AG09309 (cell line): ENCODE data around the gene HK2.

ENCODE experiments used
- DNase-seq: peaks from one replicate; pipeline ENCODE4 v3.0.0-alpha.2; 2010; ENCODE audit warnings: low read depth
- H3K4me3 ChIP-seq: 2 replicates; pipeline ENCODE4 v1.5.1; 2011; ENCODE audit warnings: mild to moderate bottlenecking, low read depth, low read length, moderate library complexity; ENCODE audit not compliant: control insufficient read depth
- TF ChIP-seq, protein P1 (sequence below): IDR thresholded peaks from 2 replicates; pipeline ENCODE4 v1.5.1; 2011; ENCODE audit warnings: mild to moderate bottlenecking, low read depth, low read length, inconsistent platforms; ENCODE audit not compliant: insufficient read depth, control insufficient read depth; ENCODE audit errors: missing control alignments

The HK2 gene

DNA sequence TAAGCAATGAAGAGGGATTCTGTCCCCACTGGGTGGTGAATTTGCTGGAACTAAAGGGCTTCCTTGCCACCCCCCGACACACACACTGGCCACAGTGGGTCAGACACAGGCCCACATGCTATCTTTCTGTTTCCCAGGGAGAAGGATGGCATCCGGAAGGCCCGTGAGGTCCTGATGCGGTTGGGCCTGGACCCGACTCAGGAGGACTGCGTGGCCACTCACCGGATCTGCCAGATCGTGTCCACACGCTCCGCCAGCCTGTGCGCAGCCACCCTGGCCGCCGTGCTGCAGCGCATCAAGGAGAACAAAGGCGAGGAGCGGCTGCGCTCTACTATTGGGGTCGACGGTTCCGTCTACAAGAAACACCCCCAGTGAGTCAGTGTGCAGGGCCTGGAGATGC is 44.6 kb downstream of the HK2 start:
- no peak for DNase-seq
- no peak overlapping the region for H3K4me3 ChIP-seq
- TF ChIP-seq, protein P1, sequence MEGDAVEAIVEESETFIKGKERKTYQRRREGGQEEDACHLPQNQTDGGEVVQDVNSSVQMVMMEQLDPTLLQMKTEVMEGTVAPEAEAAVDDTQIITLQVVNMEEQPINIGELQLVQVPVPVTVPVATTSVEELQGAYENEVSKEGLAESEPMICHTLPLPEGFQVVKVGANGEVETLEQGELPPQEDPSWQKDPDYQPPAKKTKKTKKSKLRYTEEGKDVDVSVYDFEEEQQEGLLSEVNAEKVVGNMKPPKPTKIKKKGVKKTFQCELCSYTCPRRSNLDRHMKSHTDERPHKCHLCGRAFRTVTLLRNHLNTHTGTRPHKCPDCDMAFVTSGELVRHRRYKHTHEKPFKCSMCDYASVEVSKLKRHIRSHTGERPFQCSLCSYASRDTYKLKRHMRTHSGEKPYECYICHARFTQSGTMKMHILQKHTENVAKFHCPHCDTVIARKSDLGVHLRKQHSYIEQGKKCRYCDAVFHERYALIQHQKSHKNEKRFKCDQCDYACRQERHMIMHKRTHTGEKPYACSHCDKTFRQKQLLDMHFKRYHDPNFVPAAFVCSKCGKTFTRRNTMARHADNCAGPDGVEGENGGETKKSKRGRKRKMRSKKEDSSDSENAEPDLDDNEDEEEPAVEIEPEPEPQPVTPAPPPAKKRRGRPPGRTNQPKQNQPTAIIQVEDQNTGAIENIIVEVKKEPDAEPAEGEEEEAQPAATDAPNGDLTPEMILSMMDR = no peak

DNA sequence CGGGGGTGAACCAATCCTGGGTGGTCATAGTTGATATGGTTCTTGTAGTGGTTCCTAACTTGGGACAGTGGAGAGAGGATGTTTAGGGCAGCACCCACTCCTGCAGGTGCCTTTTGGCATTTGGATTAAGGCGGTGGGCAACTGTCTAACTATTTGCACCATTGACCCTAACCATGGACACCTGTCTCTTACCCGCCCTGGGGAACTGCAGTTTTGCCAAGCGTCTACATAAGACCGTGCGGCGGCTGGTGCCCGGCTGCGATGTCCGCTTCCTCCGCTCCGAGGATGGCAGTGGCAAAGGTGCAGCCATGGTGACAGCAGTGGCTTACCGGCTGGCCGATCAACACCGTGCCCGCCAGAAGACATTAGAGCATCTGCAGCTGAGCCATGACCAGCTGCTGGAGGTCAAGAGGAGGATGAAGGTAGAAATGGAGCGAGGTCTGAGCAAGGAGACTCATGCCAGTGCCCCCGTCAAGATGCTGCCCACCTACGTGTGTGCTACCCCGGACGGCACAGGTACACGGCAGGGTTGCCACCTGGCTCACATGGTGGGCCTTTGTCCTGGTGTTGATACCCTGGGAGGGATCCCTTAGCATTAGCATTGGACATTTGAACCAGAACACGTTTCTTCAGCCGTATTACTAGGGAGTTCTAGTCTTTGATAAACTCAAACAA is 46.3 kb downstream of the HK2 start:
- TF ChIP-seq, protein P1 = no peak
- no peak for DNase-seq
- H3K4me3 ChIP-seq = no peak overlapping the region

DNA sequence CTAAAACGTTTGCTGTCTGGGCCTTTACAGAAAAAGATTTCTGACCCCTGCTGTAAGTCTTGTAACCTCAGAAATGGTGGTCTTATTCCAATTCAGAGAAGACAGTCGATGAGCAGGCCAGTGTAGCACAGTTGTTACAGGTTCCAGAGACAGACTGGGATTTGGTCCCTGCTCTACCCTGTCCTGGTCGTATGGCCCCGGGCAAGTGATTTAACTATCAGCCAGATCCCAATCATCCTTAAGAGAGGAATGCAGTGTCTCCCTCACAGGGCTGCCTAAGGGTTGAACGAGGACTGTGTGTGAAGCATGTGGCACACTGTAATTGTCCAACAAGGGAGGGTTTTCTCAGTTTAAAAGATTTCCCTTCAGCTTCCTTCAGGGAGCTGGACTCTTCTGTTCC is 47.2 kb downstream of the HK2 start:
- no peak overlapping the region for H3K4me3 ChIP-seq
- TF ChIP-seq, protein P1 = no peak
- no peak for DNase-seq

DNA sequence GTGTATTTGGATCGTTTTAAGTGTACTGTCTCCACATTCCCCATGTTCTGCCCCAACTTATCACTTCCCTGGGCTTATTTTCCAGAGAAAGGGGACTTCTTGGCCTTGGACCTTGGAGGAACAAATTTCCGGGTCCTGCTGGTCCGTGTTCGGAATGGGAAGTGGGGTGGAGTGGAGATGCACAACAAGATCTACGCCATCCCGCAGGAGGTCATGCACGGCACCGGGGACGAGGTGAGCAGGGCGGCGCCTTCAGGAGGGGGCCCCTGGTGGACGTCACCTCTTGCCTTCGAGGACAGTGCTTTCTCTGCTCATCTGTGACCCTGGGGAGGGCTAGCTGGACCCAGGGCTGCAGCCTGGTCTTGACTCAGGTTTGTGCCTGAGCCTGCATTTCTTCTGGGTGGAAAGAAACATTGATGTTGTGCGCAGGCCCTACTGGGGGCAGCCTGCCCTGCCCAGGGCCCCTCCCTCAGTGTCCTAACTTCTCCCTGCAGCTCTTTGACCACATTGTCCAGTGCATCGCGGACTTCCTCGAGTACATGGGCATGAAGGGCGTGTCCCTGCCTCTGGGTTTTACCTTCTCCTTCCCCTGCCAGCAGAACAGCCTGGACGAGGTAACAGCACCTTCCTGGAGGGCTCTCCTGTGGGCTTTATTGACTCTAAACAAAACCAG is 47.8 kb downstream of the HK2 start:
- TF ChIP-seq, protein P1 = no peak
- no peak for DNase-seq
- no peak overlapping the region for H3K4me3 ChIP-seq

DNA sequence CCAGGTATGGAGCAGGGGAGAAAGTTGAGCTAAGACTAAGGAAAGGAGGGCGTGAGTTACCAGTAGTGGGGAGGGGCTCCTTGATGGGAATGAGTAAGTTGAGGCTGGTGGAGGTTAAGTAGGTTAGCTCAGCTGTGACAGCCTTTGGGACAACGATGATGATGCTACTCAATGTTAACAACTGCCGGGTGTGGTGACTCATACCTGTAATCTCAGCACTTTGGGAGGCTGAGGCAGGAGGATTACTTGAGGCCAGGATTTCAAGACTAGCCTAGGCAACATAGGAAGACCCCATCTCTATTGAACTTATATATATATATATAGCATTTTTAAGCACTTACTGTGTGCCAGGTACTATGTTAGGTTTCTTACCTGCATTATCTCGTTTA is 48.4 kb downstream of the HK2 start:
- DNase-seq = no peak
- no peak overlapping the region for H3K4me3 ChIP-seq
- TF ChIP-seq, protein P1 = no peak

DNA sequence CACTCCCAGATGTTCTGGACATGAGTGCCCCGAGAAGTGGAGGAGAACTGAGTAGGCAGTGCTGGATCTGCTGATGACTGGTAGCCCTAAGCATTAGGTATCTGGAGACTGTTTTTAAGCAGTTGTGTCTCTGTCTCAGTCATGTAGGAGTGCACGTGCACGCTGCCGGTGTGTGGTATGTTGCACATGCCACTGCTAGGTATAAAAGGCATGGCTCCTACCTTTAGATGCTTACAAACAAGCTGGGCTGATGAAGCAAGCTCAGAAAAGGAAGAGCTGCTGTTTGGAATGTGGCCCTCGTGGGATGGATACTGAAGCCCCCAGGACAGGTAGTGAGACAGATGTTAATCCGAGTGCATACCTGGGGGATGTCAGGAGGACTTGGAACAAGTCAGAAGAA is 49.1 kb downstream of the HK2 start:
- H3K4me3 ChIP-seq = no peak overlapping the region
- DNase-seq = no peak
- TF ChIP-seq, protein P1 = no peak
